H1 (cell line): ENCODE results near the gene DAGLA. TPM values are rescaled to one million over a fixed set of nuclear protein-coding genes. Genes with fewer than 3 reads are reported as not detected.

Experiments
- CTCF ChIA-PET: fragments of 300-600 bp; sonication (Branson Sonifier 250); formaldehyde crosslinking; loops from one replicate; lab custom pipeline; 2021; ENCODE audit not compliant: partially characterized antibody; lab: Charles Lee
- POLR2A ChIA-PET: fragments of 300-600 bp; sonication (Branson Sonifier 250); formaldehyde crosslinking; loops from one replicate; lab custom pipeline; 2021; ENCODE audit warnings: inconsistent platforms; ENCODE audit not compliant: partially characterized antibody; lab: Charles Lee
- DNase-seq, 2 experiments: peaks; one replicate each; pipeline versions ENCODE4 v3.0.0 to v3.0.0-alpha.2; 2010 to 2022; ENCODE audit warnings: low spot score in 2 of 2, low read depth in 1 of 2, mixed read lengths in 1 of 2
- FAIRE-seq: peaks from 2 replicates; lab custom pipeline; 2011; peaks lifted over from hg19 to GRCh38; lab: Jason Lieb, UNC
- H2AFZ ChIP-seq: 2 replicates; pipeline ENCODE4 v1.8.1; 2012; ENCODE audit warnings: low read length, inconsistent platforms
- H2AK5ac ChIP-seq: 2 replicates; pipeline ENCODE4 v1.6.1; 2013; ENCODE audit warnings: low read depth, low read length
- H2BK120ac ChIP-seq: replicated peaks from 2 replicates; pipeline ENCODE3; 2013; ENCODE audit warnings: low read depth, low read length, inconsistent platforms
- H2BK12ac ChIP-seq: 2 replicates; pipeline ENCODE4 v1.6.1; 2013; ENCODE audit warnings: low read depth, low read length
- H2BK15ac ChIP-seq: 2 replicates; pipeline ENCODE4 v1.6.1; 2013; ENCODE audit warnings: low read length
- H2BK20ac ChIP-seq: 2 replicates; pipeline ENCODE4 v1.6.1; 2013; ENCODE audit warnings: low read length
- H2BK5ac ChIP-seq: 2 replicates; pipeline ENCODE4 v1.6.1; 2013; ENCODE audit warnings: low read depth, low read length
- H3K14ac ChIP-seq: 2 replicates; pipeline ENCODE4 v1.6.1; 2013; ENCODE audit warnings: inconsistent platforms; ENCODE audit not compliant: insufficient read length
- H3K18ac ChIP-seq: 2 replicates; pipeline ENCODE4 v1.6.1; 2013; ENCODE audit warnings: low read length; ENCODE audit errors: extremely low read depth
- H3K23ac ChIP-seq: 2 replicates; pipeline ENCODE4 v1.6.1; 2013; ENCODE audit warnings: inconsistent platforms; ENCODE audit not compliant: insufficient read length
- H3K23me2 ChIP-seq: 2 replicates; pipeline ENCODE4 v1.6.1; 2013; ENCODE audit warnings: low read depth, low read length
- H3K27ac ChIP-seq: 2 replicates; pipeline ENCODE4 v1.6.1; 2011; ENCODE audit warnings: low read depth, low read length, inconsistent platforms
- H3K27me3 ChIP-seq, 4 experiments: replicated peaks in 1 of 4; 1 replicate in 1 of 4; 2 replicates in 3 of 4; pipeline versions ENCODE4 v1.6.1 to v1.8.1; 2011 to 2013; ENCODE audit warnings: low read length in 3 of 4, mild to moderate bottlenecking in 3 of 4, inconsistent platforms in 2 of 4, mixed read lengths in 2 of 4, moderate library complexity in 1 of 4; ENCODE audit not compliant: control insufficient read depth in 3 of 4, insufficient read depth in 3 of 4; ENCODE audit errors: extremely low read depth in 1 of 4
- H3K36me3 ChIP-seq, 4 experiments: 2 replicates each; pipeline versions ENCODE4 v1.6.1 to v1.8.1; 2011 to 2013; ENCODE audit warnings: mild to moderate bottlenecking in 4 of 4, low read length in 3 of 4, moderate library complexity in 2 of 4, control low read depth in 1 of 4, inconsistent platforms in 1 of 4; ENCODE audit not compliant: insufficient read depth in 4 of 4, control insufficient read depth in 2 of 4
- H3K4ac ChIP-seq: replicated peaks from 2 replicates; pipeline ENCODE3; 2013; ENCODE audit warnings: low read length, low read depth, mixed read lengths, inconsistent platforms; ENCODE audit not compliant: insufficient read length
- H3K4me1 ChIP-seq, 4 experiments: replicated peaks in 1 of 4; 1 replicate in 1 of 4; 2 replicates in 3 of 4; pipeline versions ENCODE4 v1.6.1 to v1.8.1; 2011 to 2013; ENCODE audit warnings: low read length in 3 of 4, inconsistent platforms in 2 of 4, mixed read lengths in 1 of 4; ENCODE audit not compliant: insufficient read depth in 4 of 4, control insufficient read depth in 3 of 4
- H3K4me2 ChIP-seq, 2 experiments: 2 replicates each; pipeline versions ENCODE4 v1.6.1 to v1.8.1; 2011 to 2013; ENCODE audit warnings: low read depth in 2 of 2, low read length in 2 of 2, control low read depth in 1 of 2, inconsistent platforms in 1 of 2, mild to moderate bottlenecking in 1 of 2; ENCODE audit not compliant: insufficient read depth in 1 of 2
- H3K4me3 ChIP-seq, 4 experiments: fragments of 200-600, 300-600 bp in 1 of 4; sonication (generic), shearing (Covaris generic), sonication (Bioruptor Twin) in 1 of 4; 2 replicates each; pipeline versions ENCODE4 v1.5.1 to v1.8.1; 2011 to 2016; ENCODE audit warnings: low read length in 4 of 4, low read depth in 3 of 4, control low read depth in 2 of 4, inconsistent platforms in 2 of 4, mild to moderate bottlenecking in 2 of 4, mixed read lengths in 1 of 4, moderate library complexity in 1 of 4; ENCODE audit not compliant: insufficient read depth in 2 of 4; ENCODE audit errors: extremely low read depth in 1 of 4
- H3K56ac ChIP-seq: replicated peaks from 2 replicates; pipeline ENCODE3; 2013; ENCODE audit warnings: low read depth, mild to moderate bottlenecking, mixed read lengths, low read length, inconsistent platforms; ENCODE audit not compliant: insufficient read length
- H3K79me1 ChIP-seq: 2 replicates; pipeline ENCODE4 v1.6.1; 2013; ENCODE audit warnings: low read depth, low read length, control low read depth
- H3K79me2 ChIP-seq, 2 experiments: 2 replicates each; pipeline versions ENCODE4 v1.6.1 to v1.8.1; 2012 to 2013; ENCODE audit warnings: low read length in 2 of 2, mild to moderate bottlenecking in 2 of 2, inconsistent platforms in 1 of 2; ENCODE audit not compliant: insufficient read depth in 2 of 2, control insufficient read depth in 1 of 2
- H3K9ac ChIP-seq, 4 experiments: replicated peaks in 1 of 4; 1 replicate in 1 of 4; 2 replicates in 3 of 4; pipeline versions ENCODE4 v1.6.1 to v1.8.1; 2011 to 2013; ENCODE audit warnings: low read depth in 3 of 4, low read length in 3 of 4, control low read depth in 2 of 4, mild to moderate bottlenecking in 2 of 4, moderate library complexity in 2 of 4, inconsistent platforms in 1 of 4; ENCODE audit errors: extremely low read depth in 1 of 4
- H3K9me3 ChIP-seq, 2 experiments: 2 replicates each; pipeline versions ENCODE4 v1.6.1 to v1.8.1; 2012 to 2013; ENCODE audit warnings: mild to moderate bottlenecking in 2 of 2, moderate library complexity in 2 of 2, control low read depth in 1 of 2, inconsistent platforms in 1 of 2, low read depth in 1 of 2, low read length in 1 of 2, mixed read lengths in 1 of 2; ENCODE audit not compliant: insufficient read depth in 2 of 2
- H4K20me1 ChIP-seq, 2 experiments: replicated peaks in 1 of 2; 2 replicates each; pipeline versions ENCODE3 to v1.8.1; 2011 to 2013; ENCODE audit warnings: inconsistent platforms in 2 of 2, low read length in 2 of 2, mild to moderate bottlenecking in 1 of 2; ENCODE audit not compliant: insufficient read depth in 2 of 2, control insufficient read depth in 1 of 2
- H4K5ac ChIP-seq: 2 replicates; pipeline ENCODE4 v1.6.1; 2013; ENCODE audit warnings: low read length, low read depth, mixed read lengths, inconsistent platforms; ENCODE audit not compliant: insufficient read length
- H4K8ac ChIP-seq: 2 replicates; pipeline ENCODE4 v1.8.0; 2013; ENCODE audit warnings: mild to moderate bottlenecking, moderate library complexity, low read length, inconsistent platforms; ENCODE audit not compliant: insufficient read depth; ENCODE audit errors: extremely low read depth
- H4K91ac ChIP-seq: replicated peaks from 2 replicates; pipeline ENCODE3; 2013; ENCODE audit warnings: low read length, mixed read lengths, inconsistent platforms; ENCODE audit not compliant: insufficient read length
- ASH2L ChIP-seq: fragments of 200-600, 300-600 bp; sonication (generic); IDR thresholded peaks from one replicate; pipeline ENCODE4 v1.7.1; 2017; ENCODE audit warnings: low read length
- BCL11A ChIP-seq, 2 experiments: IDR thresholded peaks; one replicate each; pipeline ENCODE4 v1.6.1; 2011; ENCODE audit warnings: low read depth in 2 of 2, low read length in 2 of 2, mild to moderate bottlenecking in 2 of 2
- BRCA1 ChIP-seq: IDR thresholded peaks from 2 replicates; pipeline ENCODE4 v1.6.1; 2012; ENCODE audit warnings: low read depth, low read length, improper control_type of control experiment
- FOSL1 ChIP-seq: IDR thresholded peaks from 2 replicates; pipeline ENCODE4 v1.6.1; 2011; ENCODE audit warnings: mild to moderate bottlenecking, low read depth, low read length, moderate library complexity; ENCODE audit not compliant: insufficient read depth
- GABPA ChIP-seq: IDR thresholded peaks from 2 replicates; pipeline ENCODE4 v1.6.1; 2011; ENCODE audit warnings: mild to moderate bottlenecking, low read length, moderate library complexity, borderline replicate concordance; ENCODE audit not compliant: insufficient read depth
- HDAC2 ChIP-seq, 2 experiments: fragments of 300-600 bp in 1 of 2; sonication (generic) in 1 of 2; IDR thresholded peaks; 2 replicates each; pipeline ENCODE4 v1.6.1; 2011 to 2012; ENCODE audit warnings: low read depth in 2 of 2, low read length in 2 of 2, mild to moderate bottlenecking in 2 of 2, moderate library complexity in 2 of 2, borderline replicate concordance in 1 of 2, inconsistent platforms in 1 of 2
- KDM1A ChIP-seq: fragments of 200-600, 300-600 bp; sonication (generic); IDR thresholded peaks from 2 replicates; pipeline ENCODE4 v1.7.1; 2016; ENCODE audit warnings: mild to moderate bottlenecking, low read length, borderline replicate concordance
- KDM5A ChIP-seq: fragments of 200-600 bp; IDR thresholded peaks from 2 replicates; pipeline ENCODE4 v1.7.1; 2012; ENCODE audit warnings: mild to moderate bottlenecking, low read length, inconsistent platforms, mixed read lengths
- RAD21 ChIP-seq, 2 experiments: IDR thresholded peaks in 1 of 2; conservative IDR thresholded peaks in 1 of 2; 2 replicates each; pipeline ENCODE4 v1.6.1; 2011; ENCODE audit warnings: low read depth in 2 of 2, low read length in 2 of 2, improper control_type of control experiment in 1 of 2, inconsistent platforms in 1 of 2, mild to moderate bottlenecking in 1 of 2, moderate library complexity in 1 of 2
- RFX5 ChIP-seq: IDR thresholded peaks from 2 replicates; pipeline ENCODE4 v1.6.1; 2011; ENCODE audit warnings: low read depth, low read length, improper control_type of control experiment, borderline replicate concordance
- SIN3A ChIP-seq, 2 experiments: IDR thresholded peaks in 1 of 2; conservative IDR thresholded peaks in 1 of 2; 2 replicates each; pipeline ENCODE4 v1.6.1; 2011 to 2012; ENCODE audit warnings: low read length in 2 of 2, improper control_type of control experiment in 1 of 2, low read depth in 1 of 2, mild to moderate bottlenecking in 1 of 2
- USF2 ChIP-seq: IDR thresholded peaks from 2 replicates; pipeline ENCODE4 v1.6.1; 2011; ENCODE audit warnings: low read length, improper control_type of control experiment
- WGBS, 2 experiments: shearing (Covaris generic) in 1 of 2; methylation state at CpG; one replicate each; pipeline versions ENCODE4 v1.1.6 to v1.1.7; 2013 to 2015; ENCODE audit warnings: low lambda C conversion rate in 2 of 2, mixed read lengths in 2 of 2, inconsistent platforms in 1 of 2, low coverage in 1 of 2, missing lambda C conversion rate in 1 of 2; ENCODE audit not compliant: insufficient replicate concordance in 2 of 2, insufficient coverage in 1 of 2, insufficient read length in 1 of 2; ENCODE audit errors: extremely low coverage in 1 of 2, missing lambda C conversion rate in 1 of 2; 5-methylcytosine and 5-hydroxymethylcytosine counted together
- polyA plus RNA-seq, 7 experiments: library from polyadenylated mRNA; depleted of rRNA in 3 of 7; stranded (reverse) in 5 of 7; unstranded in 2 of 7; fragments of >200 nt in 5 of 7; fragments of 200-250 nt in 2 of 7; gene quantifications; 1 replicate in 5 of 7; 2 replicates in 1 of 7; 4 replicates in 1 of 7; pipeline versions ENCODE4 v1.2.1 to v1.2.3, GENCODE V29; 2011 to 2013; ENCODE audit warnings: missing spikeins in 2 of 7, mixed read lengths in 2 of 7
- total RNA-seq: library from RNA; stranded (reverse); fragmentation: NEBNext Ultra II Directional; extraction: Animal tissue kit (Norgen Biotek cat#: 25700); gene quantifications from 2 replicates; pipeline ENCODE4 v1.2.1, GENCODE V29; 2021

DAGLA gene
- total and polyA plus RNA-seq, 2 of the 8 experiments (the other 6 are each of a cell fraction or from before 2014, with no cell fraction given), result 3.6 to 6.6 TPM

GRCh38 chr11:61737131-61737530 is 56.9 kb downstream of the DAGLA start:
- no peak overlapping the region for H3K27ac ChIP-seq
- H2BK15ac ChIP-seq, result no peak overlapping the region
- POLR2A ChIA-PET, result interaction anchor here (1.5 kb wide), 1 partner anchor 9 kb away, joined by 3 read pairs; no protein-coding TSS in a partner anchor
- no peak overlapping the region for H3K18ac ChIP-seq
- no peak overlapping the region for H3K9ac ChIP-seq
- DNase-seq (no peak), FAIRE-seq (no peak)
- H3K9me3 ChIP-seq, result no peaks in the 10 kb centered on the region
- 89% methylated on average over 12 of the region's 12 CpGs; no CpG with 5 or more reads in 1 of the 2 experiments for WGBS, 2 experiments
- no peaks in the 10 kb centered on the region for H3K79me1 ChIP-seq
- H2BK5ac ChIP-seq, result no peak overlapping the region
- H4K5ac ChIP-seq, result no peak overlapping the region
- H2BK12ac ChIP-seq, result no peak overlapping the region
- H3K79me2 ChIP-seq, result no peaks in the 10 kb centered on the region
- H3K4me1 ChIP-seq, result no peaks in the 10 kb centered on the region; a peak in 2 of 7 replicates
- no peak overlapping the region for H4K91ac ChIP-seq
- no peak overlapping the region for H3K56ac ChIP-seq
- CTCF ChIA-PET, result interaction anchor here (0.5 to 10.9 kb wide), 15 partner anchors 8 to 650 kb away, joined by 3 to 127 read pairs (median 4); no protein-coding TSS in a partner anchor
- H2AK5ac ChIP-seq, result no peak overlapping the region
- H2AFZ ChIP-seq, result no peak overlapping the region
- H2BK120ac ChIP-seq, result no peak overlapping the region
- no peak overlapping the region for H3K4me3 ChIP-seq
- no peaks in the 10 kb centered on the region for H3K27me3 ChIP-seq
- no peak overlapping the region for H2BK20ac ChIP-seq
- H4K8ac ChIP-seq, result no peak overlapping the region
- H3K4ac ChIP-seq, result no peak overlapping the region
- peaks cover 0 to 13% (median 0%) of the 10 kb centered on the region in 4 experiments; a peak in 3 of 8 replicates for H3K36me3 ChIP-seq
- peaks cover 0 to 6% of the 10 kb centered on the region in 2 experiments for H4K20me1 ChIP-seq
- no peaks in the 10 kb centered on the region for H3K23me2 ChIP-seq
- no peak overlapping the region for H3K14ac ChIP-seq
- H3K23ac ChIP-seq, result no peak overlapping the region
- no peak overlapping the region for H3K4me2 ChIP-seq
- TF ChIP-seq SIN3A (conservative IDR thresholded peaks at IDR 0.05 in 1 of 2, IDR thresholded peaks at IDR 0.05 in 1 of 2; ENCODE audit: low read depth in 1 of 2, low read length in 2 of 2) (no peak), HDAC2 (IDR thresholded peaks at IDR 0.05; ENCODE audit: borderline replicate concordance in 1 of 2, low read depth in 2 of 2, low read length in 2 of 2) (no peak), RAD21 (IDR thresholded peaks at IDR 0.05 in 1 of 2, conservative IDR thresholded peaks at IDR 0.05 in 1 of 2; ENCODE audit: low read depth in 2 of 2, low read length in 2 of 2) (no peak; a peak in 1 of 4 replicates), BCL11A (IDR thresholded peaks at IDR 0.05; ENCODE audit: low read depth in 2 of 2, low read length in 2 of 2) (no peak), FOSL1 (no peak), RFX5 (no peak), ASH2L (no peak), BRCA1 (no peak), KDM5A (no peak), GABPA (no peak), KDM1A (no peak), USF2 (no peak)
